H1 (cell line): ENCODE data around the gene DDAH2.

Experiments
- ASH2L ChIP-seq: fragments of 200-600, 300-600 bp; sonication (generic); IDR thresholded peaks from one replicate; pipeline ENCODE4 v1.7.1; 2017; ENCODE audit warnings: low read length
- BCL11A ChIP-seq, 2 experiments: IDR thresholded peaks; one replicate each; pipeline ENCODE4 v1.6.1; 2011; ENCODE audit warnings: low read depth in 2 of 2, low read length in 2 of 2, mild to moderate bottlenecking in 2 of 2
- CEBPB ChIP-seq: IDR thresholded peaks from 2 replicates; pipeline ENCODE4 v1.6.1; 2012; ENCODE audit warnings: low read depth, low read length
- CHD2 ChIP-seq: IDR thresholded peaks from 2 replicates; pipeline ENCODE4 v1.6.1; 2012; ENCODE audit warnings: low read length, improper control_type of control experiment
- CREB1 ChIP-seq: IDR thresholded peaks from 2 replicates; pipeline ENCODE4 v1.6.1; 2012; ENCODE audit warnings: inconsistent platforms
- CTCF ChIP-seq, 3 experiments: IDR thresholded peaks; 1 replicate in 2 of 3; 2 replicates in 1 of 3; pipeline versions ENCODE4 v1.5.1 to v1.6.1; 2011; ENCODE audit warnings: low read length in 3 of 3, mild to moderate bottlenecking in 3 of 3, inconsistent platforms in 2 of 3, low read depth in 1 of 3, moderate library complexity in 1 of 3; ENCODE audit not compliant: insufficient read depth in 1 of 3; ENCODE audit errors: control extremely low read depth in 1 of 3
- EZH2 ChIP-seq: fragments of 200-600 bp; sonication (generic); IDR thresholded peaks from 2 replicates; pipeline ENCODE4 v1.7.1; 2012; ENCODE audit warnings: low read depth, mild to moderate bottlenecking, moderate library complexity, low read length, inconsistent platforms; ENCODE audit not compliant: severe bottlenecking
- MAX ChIP-seq: IDR thresholded peaks from 2 replicates; pipeline ENCODE4 v1.6.1; 2012; ENCODE audit warnings: inconsistent platforms
- PHF8 ChIP-seq: fragments of 200-600 bp; sonication (generic); conservative IDR thresholded peaks from 2 replicates; pipeline ENCODE4 v1.7.1; 2012; ENCODE audit warnings: low read depth, mild to moderate bottlenecking, inconsistent platforms, low read length, moderate library complexity
- POLR2A ChIP-seq, 2 experiments: IDR thresholded peaks; 1 replicate in 1 of 2; 2 replicates in 1 of 2; pipeline ENCODE4 v1.6.1; 2011; ENCODE audit warnings: low read depth in 2 of 2, low read length in 2 of 2, mild to moderate bottlenecking in 2 of 2; ENCODE audit errors: control extremely low read depth in 1 of 2
- POU5F1 ChIP-seq: IDR thresholded peaks from 2 replicates; pipeline ENCODE4 v1.6.1; 2011; ENCODE audit warnings: low read depth, mild to moderate bottlenecking, low read length, moderate library complexity
- RBBP5 ChIP-seq: IDR thresholded peaks from 2 replicates; pipeline ENCODE4 v1.7.1; 2012; ENCODE audit warnings: low read depth, mild to moderate bottlenecking, inconsistent platforms, low read length, moderate library complexity, borderline replicate concordance
- SUZ12 ChIP-seq: fragments of 200-600 bp; sonication (generic); IDR thresholded peaks from 2 replicates; pipeline ENCODE4 v1.6.1; 2012; ENCODE audit warnings: mild to moderate bottlenecking, inconsistent platforms, low read length, moderate library complexity, mixed read lengths
- YY1 ChIP-seq: IDR thresholded peaks from 2 replicates; pipeline ENCODE4 v1.6.1; 2011; ENCODE audit warnings: low read depth, mild to moderate bottlenecking, low read length

GRCh38 chr6:31720196-31720770 is 8.8 kb downstream of the DDAH2 start:
- no peak for TF ChIP-seq CTCF (IDR thresholded peaks at IDR 0.05; ENCODE audit: control extremely low read depth in 1 of 3, insufficient read depth in 1 of 3, low read depth in 1 of 3, low read length in 3 of 3)
- no peak for TF ChIP-seq MAX
- TF ChIP-seq POU5F1 = no peak
- no peak for TF ChIP-seq SUZ12
- TF ChIP-seq EZH2 = no peak
- TF ChIP-seq YY1 = no peak
- no peak for TF ChIP-seq POLR2A (IDR thresholded peaks at IDR 0.05; ENCODE audit: control extremely low read depth in 1 of 2, low read depth in 2 of 2, low read length in 2 of 2)
- no peak for TF ChIP-seq RBBP5
- no peak for TF ChIP-seq CEBPB
- TF ChIP-seq CHD2 = no peak
- TF ChIP-seq BCL11A (IDR thresholded peaks at IDR 0.05; ENCODE audit: low read depth in 2 of 2, low read length in 2 of 2) = no peak
- TF ChIP-seq CREB1 = no peak
- TF ChIP-seq ASH2L = no peak
- no peak for TF ChIP-seq PHF8
